Cardiac septum (tissue), 1 donor: ENCODE results near the gene POTEM. TPM values are rescaled to one million over a fixed set of nuclear protein-coding genes. Genes with fewer than 3 reads are reported as not detected.
"Not testable (repeated sequence)": the region's sequence is repeated elsewhere in the genome, so short reads cannot be mapped to it uniquely, and the experiment has no call there.

Experiments used
- DNase-seq: peaks from one replicate; pipeline ENCODE4 v3.0.0-alpha.2; 2020; ENCODE audit warnings: low spot score
- intact Hi-C: fragments of 100-400 bp; cut with DNase I; formaldehyde crosslinking; loops from one replicate; pipeline ENCODE4 v1.14.0; 2022
- long read RNA-seq: library from polyadenylated mRNA; unstranded; transcript quantifications from one replicate; pipeline ENCODE4 v2.0.0, GENCODE V29; 2021
- total RNA-seq: library from RNA; stranded (reverse); fragmentation: NEBNext Ultra II Directional; extraction: Animal tissue kit (Norgen Biotek cat#: 25700); gene quantifications from one replicate; pipeline ENCODE4 v1.2.1, GENCODE V29; 2021
- donor health status: DM: no; HTN: no; CAD: no.

The POTEM gene
- not detected for total RNA-seq
- long read RNA-seq: 0 reads

GRCh38 chr14:18967134-18967533, at the start of gene POTEM:
Gene POTEM (plus strand): TSS chr14:18967434. CDS start chr14:18967486, 52 bp downstream.
- DNase-seq, intact Hi-C loops: not testable (repeated sequence)

- DNase-seq: peak; percentile 53
- intact Hi-C loops: not testable (repeated sequence)
Measured at GRCh38 chr14:18918345-18918744, 48.9 kb upstream of the POTEM start.

GRCh38 chr14:18920052-18920451, 47.2 kb upstream of the POTEM start:
- intact Hi-C loops, DNase-seq: not testable (repeated sequence)

- DNase-seq, intact Hi-C loops: not testable (repeated sequence)
Measured at GRCh38 chr14:18921055-18921701, 46.1 kb upstream of the POTEM start.

GRCh38 chr14:18936848-18937247, 30.4 kb upstream of the POTEM start:
- intact Hi-C loops, DNase-seq: not testable (repeated sequence)

GRCh38 chr14:18938733-18939132, 28.5 kb upstream of the POTEM start:
- DNase-seq, intact Hi-C loops: not testable (repeated sequence)

GRCh38 chr14:18949939-18950338, 17.3 kb upstream of the POTEM start:
- peak; percentile 75 for DNase-seq
- intact Hi-C loops: not testable (repeated sequence)

- peak; percentile 72 for DNase-seq
- intact Hi-C loops: not testable (repeated sequence)
Measured at GRCh38 chr14:18953085-18953484, 14.1 kb upstream of the POTEM start.

- intact Hi-C loops, DNase-seq: not testable (repeated sequence)
Measured at GRCh38 chr14:18955816-18956215, 11.4 kb upstream of the POTEM start.

GRCh38 chr14:18961576-18961975, 5.7 kb upstream of the POTEM start:
- intact Hi-C loops, DNase-seq: not testable (repeated sequence)

- DNase-seq, intact Hi-C loops: not testable (repeated sequence)
Measured at GRCh38 chr14:18962143-18962542, 5.1 kb upstream of the POTEM start.

- intact Hi-C loops: not testable (repeated sequence)
Measured at GRCh38 chr14:18963276-18963675, 4.0 kb upstream of the POTEM start.

GRCh38 chr14:18964878-18965277, 2.4 kb upstream of the POTEM start:
- DNase-seq, intact Hi-C loops: not testable (repeated sequence)

More at GRCh38 chr14:18963276-18963675, 4.0 kb upstream of the POTEM start:
- not testable (repeated sequence) for DNase-seq

- intact Hi-C loops: not testable (repeated sequence)
- DNase-seq: peak; percentile 29
Measured at GRCh38 chr14:19002566-19002965, 35.3 kb downstream of the POTEM start.

GRCh38 chr14:19006490-19006889, 39.3 kb downstream of the POTEM start:
- DNase-seq, intact Hi-C loops: not testable (repeated sequence)

GRCh38 chr14:19007678-19008077, 40.4 kb downstream of the POTEM start:
- intact Hi-C loops: not testable (repeated sequence)

GRCh38 chr14:19011029-19011428, 43.8 kb downstream of the POTEM start:
- DNase-seq, intact Hi-C loops: not testable (repeated sequence)

More at GRCh38 chr14:19007678-19008077, 40.4 kb downstream of the POTEM start:
- DNase-seq: peak; percentile 74

- intact Hi-C loops: not testable (repeated sequence)
- peak; percentile 20 for DNase-seq
Measured at GRCh38 chr14:19011703-19012102, 44.5 kb downstream of the POTEM start.

- intact Hi-C loops, DNase-seq: not testable (repeated sequence)
Measured at GRCh38 chr14:19015185-19015584, 48.0 kb downstream of the POTEM start.

- intact Hi-C loops, DNase-seq: not testable (repeated sequence)
Measured at GRCh38 chr14:19025080-19025589, 57.9 kb downstream of the POTEM start.
